Vagina (tissue), 2 donors: ENCODE results near the gene FLVCR1. TPM values are rescaled to one million over a fixed set of nuclear protein-coding genes. Genes with fewer than 3 reads are reported as not detected.

ENCODE experiments used
- DNase-seq, 2 donors: peaks; one replicate each; pipeline ENCODE4 v3.0.0-alpha.2; 2017; ENCODE audit errors: extremely low spot score in 2 of 2
- H3K27ac ChIP-seq: fragments of 200-600 bp; sonication (generic); one replicate; pipeline ENCODE4 v1.5.1; 2019
- H3K27me3 ChIP-seq: fragments of 200-600 bp; sonication (generic); one replicate; pipeline ENCODE4 v1.5.1; 2019
- H3K36me3 ChIP-seq, 2 donors: fragments of 200-600 bp; sonication (generic); one replicate each; pipeline ENCODE4 v1.5.1; 2017 to 2019
- H3K4me1 ChIP-seq: fragments of 200-600 bp; sonication (generic); one replicate; pipeline ENCODE4 v1.5.1; 2019
- H3K4me3 ChIP-seq, 2 donors: fragments of 200-600 bp; sonication (generic); 1 replicate in 1 of 2; 2 replicates in 1 of 2; pipeline ENCODE4 v1.5.1; 2016 to 2019
- H3K9me3 ChIP-seq: fragments of 200-600 bp; sonication (generic); one replicate; pipeline ENCODE4 v1.5.1; 2019
- CTCF ChIP-seq, 3 experiments: fragments of 450-650 bp in 2 of 3; fragments of 200-600 bp in 1 of 3; sonication (generic) in 1 of 3; IDR thresholded peaks; one replicate each; pipeline ENCODE4 v1.5.1; 2017 to 2019; ENCODE audit warnings: antibody characterized with exemption in 3 of 3, mild to moderate bottlenecking in 2 of 3, moderate library complexity in 2 of 3
- POLR2A ChIP-seq, 2 donors: fragments of 450-650 bp; IDR thresholded peaks; one replicate each; pipeline ENCODE4 v1.6.1; 2017; ENCODE audit warnings: antibody characterized with exemption in 2 of 2, mild to moderate bottlenecking in 2 of 2, moderate library complexity in 2 of 2
- POLR2AphosphoS5 ChIP-seq, 2 donors: sonication (generic); formaldehyde crosslinking; IDR thresholded peaks; one replicate each; pipeline ENCODE4 v1.9.0; 2017; ENCODE audit warnings: antibody characterized with exemption in 2 of 2, mild to moderate bottlenecking in 2 of 2, low read depth in 1 of 2; ENCODE audit not compliant: insufficient read depth in 1 of 2
- intact Hi-C: fragments of 100-400 bp; cut with DNase I; formaldehyde crosslinking; loops from one replicate; pipeline ENCODE4 v1.15.1; 2023
- total RNA-seq: library from RNA; depleted of rRNA; stranded (reverse); fragments of >200 nt; gene quantifications from one replicate; pipeline ENCODE4 v1.2.3, GENCODE V29; 2016

FLVCR1 gene
- total RNA-seq, 1 donor from 2014 or later = 5.6 TPM

- Histone ChIP-seq H3K27me3 (no peaks in the 10 kb centered on the region), H3K9me3 (peaks cover 6% of the 10 kb centered on the region), H3K27ac (no peak overlapping the region), H3K4me3 (no peak overlapping the region), H3K4me1 (no peaks in the 10 kb centered on the region), H3K36me3 (no peaks in the 10 kb centered on the region)
- no peak for TF ChIP-seq CTCF (IDR thresholded peaks at IDR 0.05)
- no peak for TF ChIP-seq POLR2A (IDR thresholded peaks at IDR 0.05)
- DNase-seq = no peak
- intact Hi-C loops = no loop called here
Measured at GRCh38 chr1:212820969-212821368, 37.1 kb upstream of the FLVCR1 start.

GRCh38 chr1:212822956-212823355, 35.1 kb upstream of the FLVCR1 start:
- no peak overlapping the region for H3K27ac ChIP-seq
- H3K36me3 ChIP-seq = no peaks in the 10 kb centered on the region
- H3K4me3 ChIP-seq = no peak overlapping the region
- DNase-seq = no peak
- intact Hi-C loops = no loop called here
- peaks cover 6% of the 10 kb centered on the region for H3K9me3 ChIP-seq
- TF ChIP-seq CTCF (IDR thresholded peaks at IDR 0.05) = no peak
- TF ChIP-seq POLR2A (IDR thresholded peaks at IDR 0.05) = no peak
- H3K4me1 ChIP-seq = no peaks in the 10 kb centered on the region
- no peaks in the 10 kb centered on the region for H3K27me3 ChIP-seq

GRCh38 chr1:212824201-212824600, 33.9 kb upstream of the FLVCR1 start:
- no peaks in the 10 kb centered on the region for H3K36me3 ChIP-seq
- no peaks in the 10 kb centered on the region for H3K4me1 ChIP-seq
- H3K27ac ChIP-seq = no peak overlapping the region
- intact Hi-C loops = no loop called here
- H3K4me3 ChIP-seq = no peak overlapping the region
- DNase-seq = no peak
- no peaks in the 10 kb centered on the region for H3K27me3 ChIP-seq
- TF ChIP-seq CTCF (IDR thresholded peaks at IDR 0.05) (no peak), POLR2AphosphoS5 (IDR thresholded peaks at IDR 0.05; ENCODE audit: insufficient read depth in 1 of 2, low read depth in 1 of 2) (no peak), POLR2A (IDR thresholded peaks at IDR 0.05) (no peak)
- H3K9me3 ChIP-seq = peaks cover 6% of the 10 kb centered on the region

- no peak for TF ChIP-seq POLR2A (IDR thresholded peaks at IDR 0.05)
- no peak for TF ChIP-seq POLR2AphosphoS5 (IDR thresholded peaks at IDR 0.05; ENCODE audit: insufficient read depth in 1 of 2, low read depth in 1 of 2)
- TF ChIP-seq CTCF (IDR thresholded peaks at IDR 0.05) = no peak
- peaks cover 6% of the 10 kb centered on the region for H3K9me3 ChIP-seq
- intact Hi-C loops = no loop called here
- H3K27ac ChIP-seq = no peak overlapping the region
- no peaks in the 10 kb centered on the region for H3K36me3 ChIP-seq
- no peak for DNase-seq
- no peaks in the 10 kb centered on the region for H3K27me3 ChIP-seq
- H3K4me1 ChIP-seq = no peaks in the 10 kb centered on the region
- no peak overlapping the region for H3K4me3 ChIP-seq
Measured at GRCh38 chr1:212825798-212826452, 32.1 kb upstream of the FLVCR1 start.

DNA sequence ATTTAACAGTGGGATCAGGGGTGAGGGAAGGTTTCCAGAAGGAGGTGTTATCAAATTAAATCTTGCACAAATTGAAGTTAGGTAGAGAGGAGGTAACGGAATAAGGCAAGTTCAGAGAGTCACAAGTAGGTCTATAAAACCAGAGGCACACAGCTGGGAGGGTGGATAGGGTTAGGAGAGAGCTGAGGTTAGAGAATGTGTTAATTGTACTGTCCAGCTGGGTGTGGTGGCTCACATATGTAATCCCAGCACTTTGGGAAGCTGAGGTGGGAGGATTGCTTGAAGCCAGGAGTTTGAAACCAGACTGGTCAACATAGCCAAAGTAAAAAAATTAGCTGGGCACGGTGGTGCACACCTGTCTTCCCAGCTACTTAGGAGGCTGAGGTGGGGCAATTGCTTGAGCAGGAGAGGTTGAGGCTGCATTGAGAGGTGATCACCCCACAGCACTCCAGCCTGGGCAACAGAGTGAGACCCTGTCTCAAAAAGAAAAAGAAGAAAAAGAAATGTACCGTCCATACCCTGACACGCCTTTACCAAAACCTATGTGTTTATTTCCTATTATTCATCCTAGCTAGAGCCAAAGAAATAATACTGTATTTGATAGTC, 30.8 kb upstream of the FLVCR1 start:
- H3K4me1 ChIP-seq = no peaks in the 10 kb centered on the region
- no peaks in the 10 kb centered on the region for H3K27me3 ChIP-seq
- DNase-seq = no peak
- no peaks in the 10 kb centered on the region for H3K36me3 ChIP-seq
- peaks cover 6% of the 10 kb centered on the region for H3K9me3 ChIP-seq
- no peak overlapping the region for H3K4me3 ChIP-seq
- no peak overlapping the region for H3K27ac ChIP-seq
- TF ChIP-seq CTCF (IDR thresholded peaks at IDR 0.05) (no peak), POLR2A (IDR thresholded peaks at IDR 0.05) (no peak), POLR2AphosphoS5 (IDR thresholded peaks at IDR 0.05; ENCODE audit: insufficient read depth in 1 of 2, low read depth in 1 of 2) (no peak)
- intact Hi-C loops = no loop called here
